ENCODE data around the gene TMEM156. TPM values are rescaled to one million over a fixed set of nuclear protein-coding genes. Genes with fewer than 3 reads are reported as not detected.
A peak's percentile ranks its signal among the peaks of the same experiment; 100 is the strongest.

The TMEM156 gene
- total and polyA plus RNA-seq, 2 donors (not counting 1 experiment from before 2014, with no cell fraction given), result 0.06 to 0.17 TPM

GRCh38 chr4:38921151-38921550, 111.1 kb downstream of the TMEM156 start:
- H3K9ac ChIP-seq (ENCODE audit: insufficient read depth, low read length), result no peak overlapping the region
- H3K27me3 ChIP-seq (ENCODE audit: control insufficient read depth, insufficient read depth, low read length), result no peaks in the 10 kb centered on the region
- H3K36me3 ChIP-seq (ENCODE audit: control insufficient read depth, insufficient read depth, low read length), result peaks cover 11% of the 10 kb centered on the region
- H3K4me2 ChIP-seq (ENCODE audit: extremely low read depth, insufficient read depth, low read length), result no peak overlapping the region
- H2AFZ ChIP-seq (ENCODE audit: low read length), result no peak overlapping the region
- DNase-seq (ENCODE audit: low read depth in 2 of 2), result no peak
- no peaks in the 10 kb centered on the region for H3K79me2 ChIP-seq (ENCODE audit: control insufficient read depth, insufficient read depth, low read length)
- H3K4me1 ChIP-seq (ENCODE audit: control insufficient read depth, extremely low read depth, insufficient read depth, low read length), result no peaks in the 10 kb centered on the region
- H4K20me1 ChIP-seq (ENCODE audit: control insufficient read depth, extremely low read depth, insufficient read depth, low read length), result no peaks in the 10 kb centered on the region
- no peak for TF ChIP-seq EZH2 (IDR thresholded peaks at IDR 0.05; ENCODE audit: low read length, missing control alignments)
- no peak for TF ChIP-seq CTCF (conservative IDR thresholded peaks at IDR 0.05 in 1 of 2, IDR thresholded peaks at IDR 0.05 in 1 of 2; ENCODE audit: low read depth in 1 of 2, low read length in 2 of 2)
- H3K4me3 ChIP-seq (replicated peaks in 1 of 4; ENCODE audit: control extremely low read depth in 1 of 4, insufficient read depth in 1 of 4, low read depth in 3 of 4, low read length in 4 of 4), result no peak overlapping the region
- no peaks in the 10 kb centered on the region for H3K9me3 ChIP-seq (ENCODE audit: control insufficient read depth, insufficient read depth, low read depth, low read length)
- H3K27ac ChIP-seq (ENCODE audit: insufficient read depth, low read length), result no peak overlapping the region

GRCh38 chr4:38920677-38921076, 111.5 kb downstream of the TMEM156 start:
- H3K27ac ChIP-seq (ENCODE audit: insufficient read depth, low read length), result no peak overlapping the region
- TF ChIP-seq EZH2 (IDR thresholded peaks at IDR 0.05; ENCODE audit: low read length, missing control alignments) (no peak), CTCF (conservative IDR thresholded peaks at IDR 0.05 in 1 of 2, IDR thresholded peaks at IDR 0.05 in 1 of 2; ENCODE audit: low read depth in 1 of 2, low read length in 2 of 2) (no peak)
- H3K79me2 ChIP-seq (ENCODE audit: control insufficient read depth, insufficient read depth, low read length), result no peaks in the 10 kb centered on the region
- H3K27me3 ChIP-seq (ENCODE audit: control insufficient read depth, insufficient read depth, low read length), result no peaks in the 10 kb centered on the region
- DNase-seq (ENCODE audit: low read depth in 2 of 2), result no peak
- no peaks in the 10 kb centered on the region for H3K9me3 ChIP-seq (ENCODE audit: control insufficient read depth, insufficient read depth, low read depth, low read length)
- no peak overlapping the region for H2AFZ ChIP-seq (ENCODE audit: low read length)
- no peaks in the 10 kb centered on the region for H3K4me1 ChIP-seq (ENCODE audit: control insufficient read depth, extremely low read depth, insufficient read depth, low read length)
- H4K20me1 ChIP-seq (ENCODE audit: control insufficient read depth, extremely low read depth, insufficient read depth, low read length), result no peaks in the 10 kb centered on the region
- no peak overlapping the region for H3K9ac ChIP-seq (ENCODE audit: insufficient read depth, low read length)
- H3K4me3 ChIP-seq (replicated peaks in 1 of 4; ENCODE audit: control extremely low read depth in 1 of 4, insufficient read depth in 1 of 4, low read depth in 3 of 4, low read length in 4 of 4), result no peak overlapping the region
- no peak overlapping the region for H3K4me2 ChIP-seq (ENCODE audit: extremely low read depth, insufficient read depth, low read length)
- H3K36me3 ChIP-seq (ENCODE audit: control insufficient read depth, insufficient read depth, low read length), result peaks cover 15% of the 10 kb centered on the region

- no peak for TF ChIP-seq CTCF (conservative IDR thresholded peaks at IDR 0.05 in 1 of 2, IDR thresholded peaks at IDR 0.05 in 1 of 2; ENCODE audit: low read depth in 1 of 2, low read length in 2 of 2)
- no peak for TF ChIP-seq EZH2 (IDR thresholded peaks at IDR 0.05; ENCODE audit: low read length, missing control alignments)
- Histone ChIP-seq H3K79me2 (ENCODE audit: control insufficient read depth, insufficient read depth, low read length) (no peaks in the 10 kb centered on the region), H3K9me3 (ENCODE audit: control insufficient read depth, insufficient read depth, low read depth, low read length) (no peaks in the 10 kb centered on the region), H3K27me3 (ENCODE audit: control insufficient read depth, insufficient read depth, low read length) (no peaks in the 10 kb centered on the region), H2AFZ (ENCODE audit: low read length) (no peak overlapping the region), H3K4me1 (ENCODE audit: control insufficient read depth, extremely low read depth, insufficient read depth, low read length) (no peaks in the 10 kb centered on the region), H3K9ac (ENCODE audit: insufficient read depth, low read length) (no peak overlapping the region), H3K4me2 (ENCODE audit: extremely low read depth, insufficient read depth, low read length) (no peak overlapping the region), H3K4me3 (replicated peaks in 1 of 4; ENCODE audit: control extremely low read depth in 1 of 4, insufficient read depth in 1 of 4, low read depth in 3 of 4, low read length in 4 of 4) (no peak overlapping the region), H3K36me3 (ENCODE audit: control insufficient read depth, insufficient read depth, low read length) (peaks cover 16% of the 10 kb centered on the region), H4K20me1 (ENCODE audit: control insufficient read depth, extremely low read depth, insufficient read depth, low read length) (no peaks in the 10 kb centered on the region), H3K27ac (ENCODE audit: insufficient read depth, low read length) (no peak overlapping the region)
- DNase-seq (ENCODE audit: low read depth in 2 of 2), result peak in 1 of 2 donors; percentile 33
Observed at GRCh38 chr4:38920186-38920585, 112.0 kb downstream of the TMEM156 start.

All from fibroblast of lung (primary cell).